GM19238 (cell line): Measurements from ENCODE around the gene TAX1BP3.
"Not testable (repeated sequence)": the region's sequence is repeated elsewhere in the genome, so short reads cannot be mapped to it uniquely, and the experiment has no call there.

Source experiments
- DNase-seq: peaks from one replicate; pipeline ENCODE4 v3.0.0; 2011; ENCODE audit warnings: low spot score; ENCODE audit not compliant: insufficient read length

The TAX1BP3 gene, protein sequence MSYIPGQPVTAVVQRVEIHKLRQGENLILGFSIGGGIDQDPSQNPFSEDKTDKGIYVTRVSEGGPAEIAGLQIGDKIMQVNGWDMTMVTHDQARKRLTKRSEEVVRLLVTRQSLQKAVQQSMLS

DNA sequence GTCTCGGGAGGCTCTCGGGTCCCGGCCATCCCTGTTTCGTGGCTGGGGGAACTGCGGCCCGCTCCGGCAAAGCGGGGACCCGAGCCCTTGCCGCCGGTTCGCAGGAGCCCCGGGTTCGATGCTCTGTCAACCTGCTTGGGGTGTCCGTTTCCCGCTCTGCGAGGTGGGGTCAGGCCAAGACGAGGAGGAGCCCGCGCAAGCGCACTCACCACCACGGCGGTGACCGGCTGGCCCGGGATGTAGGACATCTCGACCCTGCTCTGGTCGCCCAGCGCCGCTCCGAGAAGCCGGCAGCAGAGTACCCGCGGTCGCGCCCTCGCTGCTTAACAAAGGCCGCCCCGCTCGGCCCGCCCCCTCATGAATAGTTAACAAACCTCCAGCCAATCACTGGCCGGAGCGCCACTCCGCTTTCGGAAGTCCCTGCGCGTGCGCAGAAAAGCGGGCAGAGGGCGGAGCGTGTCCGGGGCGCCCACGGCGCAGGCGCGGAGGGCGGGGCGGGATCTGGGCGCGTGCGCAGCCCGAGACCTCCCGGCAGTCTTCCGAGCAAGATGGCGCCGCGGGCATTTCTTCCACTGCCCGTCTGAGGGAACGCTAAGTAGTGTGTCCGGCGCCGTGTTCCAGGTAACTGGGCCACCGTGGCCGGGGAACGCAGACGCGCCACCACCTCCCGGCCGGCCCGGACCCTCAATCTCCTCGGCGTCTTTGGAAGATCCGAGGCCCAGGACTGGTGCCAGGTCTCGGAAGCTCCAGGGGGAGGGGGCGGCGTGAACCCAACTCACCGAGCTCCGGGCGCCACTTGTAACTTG, at the start of gene TAX1BP3, which contains the start of gene EMC6:
TSS of gene TAX1BP3 (minus strand) at position 300 of the 806 bp plus-strand sequence. CDS start at position 248, 52 bp downstream.
TSS of gene EMC6 (plus strand) at position 534 of the 806 bp plus-strand sequence. CDS start 335 bp downstream, outside the sequence.
- peak; percentile 100 for DNase-seq

DNA sequence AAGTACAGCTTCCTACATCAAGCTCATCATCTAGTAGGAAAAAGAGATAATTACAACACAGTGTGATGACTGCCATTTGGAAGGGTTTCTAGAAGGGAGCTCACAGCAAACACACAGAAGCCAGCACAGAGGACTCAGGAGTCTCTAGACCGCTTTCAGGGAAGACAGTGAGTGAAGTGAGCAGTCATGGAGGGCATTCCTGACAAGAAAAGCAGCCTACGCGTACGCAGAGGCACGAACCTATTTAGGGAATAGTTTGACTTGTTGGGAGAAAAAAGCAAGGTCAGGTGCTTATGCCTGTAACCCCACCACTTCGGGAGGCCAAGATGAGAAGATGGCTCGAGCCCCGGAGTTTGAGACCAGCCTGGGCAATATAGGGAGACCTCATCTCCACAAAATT, 46.9 kb upstream of the TAX1BP3 start:
- no peak for DNase-seq

DNA sequence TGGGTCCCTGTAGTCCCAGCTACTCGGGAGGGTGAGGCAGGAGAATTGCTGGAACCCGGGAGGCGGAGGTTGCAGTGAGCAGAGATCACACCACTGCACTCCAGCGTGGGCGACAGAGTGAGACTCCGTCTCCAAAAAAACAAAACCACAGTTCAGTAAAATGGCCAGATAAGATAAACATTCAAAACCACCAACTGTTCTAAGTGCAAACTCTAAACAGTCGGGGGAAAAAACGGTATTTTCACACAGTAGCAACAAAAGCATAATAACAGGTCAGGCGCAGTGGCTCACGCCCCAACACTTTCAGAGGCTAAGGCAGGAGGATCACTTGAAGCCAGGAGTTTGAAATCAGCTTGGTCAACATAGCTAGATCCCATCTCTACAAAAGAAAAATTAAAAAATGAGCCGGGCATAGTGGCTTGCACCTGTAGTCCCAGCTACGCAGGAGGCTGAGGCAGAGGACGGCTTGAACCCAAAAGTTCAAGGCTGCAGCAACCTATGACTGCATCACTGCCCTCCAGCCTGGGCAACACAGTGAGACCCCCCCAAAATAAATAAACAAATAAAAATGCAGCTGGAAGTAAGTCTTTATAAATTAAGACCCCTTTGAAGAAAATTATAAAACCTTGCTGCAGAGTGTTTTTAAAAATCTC, 44.6 kb upstream of the TAX1BP3 start:
- no peak for DNase-seq

DNA sequence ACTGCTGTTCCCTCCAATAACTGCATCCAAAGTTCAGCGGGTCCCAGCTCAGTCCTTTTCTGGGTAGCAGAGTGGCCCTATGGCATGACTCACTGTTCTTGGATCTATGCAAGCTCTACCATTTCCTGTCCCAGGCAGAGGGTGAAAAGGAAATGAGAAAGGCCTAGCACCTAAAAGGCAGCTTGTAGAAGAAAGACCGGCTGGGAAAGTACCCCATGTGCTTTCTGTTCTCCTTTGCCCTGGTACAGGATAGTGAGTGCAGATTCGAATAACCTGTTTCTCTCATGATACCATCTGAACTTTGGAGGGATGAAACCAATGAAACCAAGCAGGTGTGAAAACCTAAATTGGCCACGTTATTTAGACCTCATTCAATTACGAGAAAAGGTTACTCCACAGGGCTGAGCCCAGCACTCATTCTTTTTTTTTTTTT, 42.6 kb upstream of the TAX1BP3 start:
- DNase-seq = peak; percentile 80

DNA sequence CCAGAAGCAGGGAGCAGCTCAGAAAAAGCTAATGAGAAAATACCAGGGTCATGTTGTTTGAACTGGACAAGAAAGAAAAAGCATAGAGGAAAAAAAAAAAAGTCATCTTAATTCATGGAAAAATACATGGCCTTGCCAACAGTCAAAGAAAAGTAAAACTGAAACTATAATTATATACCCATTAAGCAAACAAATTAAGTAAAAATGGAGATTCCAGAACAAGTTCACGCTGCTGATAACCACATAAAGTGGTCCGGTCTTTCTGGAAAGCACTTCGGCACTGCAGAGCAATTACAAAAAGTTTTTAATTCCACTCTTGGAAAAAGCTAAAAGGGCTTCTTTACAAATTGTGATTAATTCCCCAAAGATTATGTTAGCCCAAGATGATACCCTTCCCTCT, 40.0 kb upstream of the TAX1BP3 start:
- no peak for DNase-seq

DNA sequence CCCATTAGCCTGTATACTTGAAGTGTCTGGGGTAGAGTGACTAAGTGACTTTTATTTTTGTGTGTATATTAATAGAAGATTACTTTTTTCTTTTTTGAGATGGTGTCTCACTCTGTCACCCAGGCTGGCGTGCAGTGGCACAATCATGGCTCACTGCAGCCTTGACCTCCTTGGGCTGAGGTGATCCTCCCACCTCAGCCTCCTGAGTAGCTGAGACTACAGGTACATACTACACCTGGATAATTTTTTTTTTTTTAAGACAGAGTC, 37.3 kb upstream of the TAX1BP3 start:
- not testable (repeated sequence) for DNase-seq

DNA sequence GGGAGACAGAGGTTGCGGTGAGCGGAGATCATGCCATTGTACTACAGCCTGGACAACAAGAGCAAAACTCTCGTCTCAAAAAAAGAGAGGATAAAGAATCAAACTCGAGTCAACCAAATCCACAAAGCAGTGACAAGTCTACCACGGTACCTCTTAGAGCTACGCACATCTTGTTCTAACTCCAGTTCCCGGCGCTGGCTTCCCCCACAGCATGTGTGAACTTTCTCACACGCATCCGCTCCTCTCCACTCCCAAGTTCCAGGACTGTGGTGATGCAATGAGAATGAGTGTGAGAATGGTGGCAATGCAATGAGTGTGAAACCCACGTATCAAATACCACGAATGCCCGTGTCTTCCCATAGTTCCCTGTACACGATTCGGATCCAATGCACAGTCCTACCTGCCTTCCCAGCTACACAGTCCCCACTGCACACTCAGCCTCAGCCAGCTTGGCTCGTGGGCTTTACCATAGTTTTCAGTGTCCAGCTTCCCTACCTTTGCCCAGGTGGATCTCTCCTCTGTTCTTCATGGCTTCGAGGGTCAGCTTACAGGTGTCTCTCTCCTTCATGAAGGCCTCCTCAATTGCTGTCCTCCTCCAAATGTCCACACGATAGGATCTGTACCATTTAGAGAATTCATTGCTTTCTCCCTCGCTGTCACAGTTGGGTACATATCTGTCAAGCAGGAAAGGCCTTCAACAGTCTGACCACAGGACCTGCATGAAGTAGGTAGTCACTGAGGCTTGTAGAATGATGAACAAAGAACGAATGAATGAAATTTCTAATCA, 36.7 kb upstream of the TAX1BP3 start:
- DNase-seq = no peak

DNA sequence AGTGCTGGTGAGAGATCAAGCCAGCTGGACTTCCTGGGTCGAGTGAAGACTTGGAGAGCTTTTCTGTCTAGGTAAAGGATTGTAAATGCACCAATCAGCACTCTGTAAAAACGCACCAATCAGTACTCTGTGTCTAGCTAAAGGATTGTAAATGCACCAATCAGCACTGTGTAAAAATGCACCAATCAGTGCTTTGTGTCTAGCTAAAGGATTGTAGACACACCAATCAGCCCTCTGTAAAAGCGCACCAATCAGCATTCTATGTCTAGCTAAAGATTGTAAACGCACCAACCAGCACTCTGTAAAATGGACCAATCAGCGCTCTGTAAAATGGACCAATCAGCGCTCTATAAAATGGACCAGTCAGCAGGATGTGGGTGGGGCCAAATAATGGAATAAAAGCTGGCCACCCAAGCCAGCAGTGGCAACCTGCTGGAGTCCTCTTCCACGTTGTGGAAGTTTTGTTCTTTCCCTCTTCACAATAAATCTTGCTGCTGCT, 33.7 kb upstream of the TAX1BP3 start:
- not testable (repeated sequence) for DNase-seq

DNA sequence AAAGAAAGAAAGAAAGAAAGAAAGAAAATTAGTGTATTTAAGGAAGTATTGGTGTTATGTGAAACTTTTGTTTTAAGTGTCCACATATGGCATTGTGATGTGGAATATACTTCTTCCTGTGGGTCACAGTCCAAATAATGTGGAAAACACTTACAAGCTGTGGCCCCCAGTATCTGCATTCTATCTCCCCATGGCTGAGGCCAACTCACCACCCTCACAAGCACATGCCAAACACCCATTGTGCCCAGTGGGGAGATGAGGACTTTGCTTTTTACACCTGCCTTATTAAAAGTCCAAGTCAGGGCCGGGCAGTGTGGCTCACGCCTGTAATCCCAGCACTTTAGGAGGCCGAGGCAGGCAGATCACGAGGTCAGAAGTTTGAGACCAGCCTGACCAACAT, 31.6 kb upstream of the TAX1BP3 start:
- DNase-seq = no peak

DNA sequence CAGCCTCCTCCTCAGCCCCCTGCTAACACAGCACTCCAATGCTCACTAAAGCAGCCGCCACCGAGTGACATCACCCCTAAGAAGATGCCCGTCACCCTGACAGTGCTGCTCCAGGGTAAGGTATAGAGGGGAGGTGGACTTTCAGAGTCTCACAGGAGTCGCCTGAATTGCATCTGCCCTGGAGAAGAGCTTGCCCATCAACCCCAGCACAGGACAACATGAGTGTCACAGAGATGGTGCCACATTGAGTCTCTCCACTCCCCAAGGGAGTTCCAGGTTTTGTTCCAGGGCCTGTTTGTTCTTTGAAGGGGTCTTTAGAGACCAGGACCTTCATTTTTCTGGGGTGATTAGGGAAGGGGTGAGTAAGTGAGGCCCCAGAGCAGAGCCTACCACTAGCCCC, 29.8 kb upstream of the TAX1BP3 start:
- no peak for DNase-seq

DNA sequence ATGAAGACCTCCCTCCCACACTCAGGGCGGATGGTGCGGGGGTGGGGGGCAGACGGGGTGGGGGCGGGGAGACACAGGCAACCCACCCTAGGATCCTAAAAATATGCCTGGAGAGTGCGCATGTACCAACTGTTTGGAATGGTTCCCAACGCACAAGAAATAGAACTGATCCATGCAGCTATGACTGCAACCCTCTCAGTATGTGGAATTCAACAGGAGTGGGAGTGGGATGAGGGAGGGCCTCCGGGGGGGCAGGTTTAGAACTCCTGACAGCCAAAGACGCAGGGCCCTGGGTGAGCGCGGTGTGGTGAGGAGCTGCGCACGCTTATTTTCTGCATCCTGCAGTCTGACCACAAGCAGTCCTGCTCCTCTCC, 28.7 kb upstream of the TAX1BP3 start:
- DNase-seq = no peak

DNA sequence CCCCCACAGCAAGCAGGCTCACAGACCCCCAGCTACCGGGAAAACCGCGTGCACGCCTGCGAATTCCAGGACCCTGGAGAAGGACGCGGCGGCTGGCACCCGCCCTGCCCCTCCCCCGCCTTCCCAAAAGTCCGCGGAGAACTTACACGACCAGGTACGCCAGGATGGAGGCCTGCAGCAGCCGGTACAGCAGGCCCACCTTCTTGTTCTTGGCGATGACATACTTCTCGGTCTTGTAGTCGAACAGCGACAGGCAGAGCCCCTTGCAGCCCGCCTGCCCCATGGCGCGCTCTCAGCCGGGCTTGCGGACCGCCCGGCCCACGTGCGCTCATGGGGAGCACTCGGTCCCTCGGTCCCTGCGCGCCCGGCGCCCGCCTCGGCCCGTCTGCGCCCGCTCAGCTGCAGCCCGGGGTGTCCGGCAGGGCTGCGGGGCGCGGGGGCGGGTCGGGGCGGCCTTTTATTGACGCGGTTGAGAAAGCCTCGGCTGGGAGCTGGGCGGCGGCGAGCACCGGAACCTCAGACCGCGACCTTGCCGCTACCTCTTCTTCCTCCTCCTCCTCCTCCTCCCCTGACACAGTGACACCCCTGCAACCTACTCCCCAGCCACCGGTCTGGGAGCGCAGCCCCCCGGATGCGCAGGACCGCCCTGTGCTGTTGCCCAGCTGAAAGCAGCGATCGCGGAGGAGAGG, 27.5 kb upstream of the TAX1BP3 start, which contains the start of gene P2RX5:
TSS of gene P2RX5 (minus strand) at position 433 of the 689 bp plus-strand sequence. CDS start at position 283, 150 bp downstream.
- DNase-seq = peak; percentile 48

DNA sequence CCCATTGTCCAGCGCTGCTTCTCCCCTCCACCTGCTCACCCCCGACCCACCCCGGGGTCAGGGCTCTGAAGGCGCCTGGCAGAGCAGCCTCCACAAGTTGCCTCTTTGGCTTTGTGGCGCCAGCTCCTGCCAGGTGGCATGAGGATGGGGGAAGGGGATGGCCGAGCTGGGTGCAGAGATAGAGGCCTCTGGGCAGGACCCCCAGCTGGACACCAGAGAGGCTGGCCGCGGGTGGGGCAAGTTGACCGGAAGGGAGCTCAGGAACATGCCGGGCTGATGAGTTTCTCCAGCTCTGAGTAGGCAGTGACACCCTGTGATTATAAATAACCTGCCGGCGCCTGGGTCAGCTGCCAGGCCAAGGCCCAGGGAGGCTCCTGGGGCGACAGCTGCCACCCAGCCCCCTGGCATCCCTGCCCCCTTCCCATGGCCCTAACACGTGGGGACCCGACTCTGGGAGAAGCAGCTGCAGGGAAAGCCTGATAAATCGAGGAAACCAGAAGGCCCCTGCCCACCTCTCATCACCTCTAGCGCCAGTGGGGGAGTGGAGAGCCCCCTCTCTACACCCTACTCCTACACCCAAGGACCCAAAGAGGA, 26.8 kb upstream of the TAX1BP3 start:
- no peak for DNase-seq

DNA sequence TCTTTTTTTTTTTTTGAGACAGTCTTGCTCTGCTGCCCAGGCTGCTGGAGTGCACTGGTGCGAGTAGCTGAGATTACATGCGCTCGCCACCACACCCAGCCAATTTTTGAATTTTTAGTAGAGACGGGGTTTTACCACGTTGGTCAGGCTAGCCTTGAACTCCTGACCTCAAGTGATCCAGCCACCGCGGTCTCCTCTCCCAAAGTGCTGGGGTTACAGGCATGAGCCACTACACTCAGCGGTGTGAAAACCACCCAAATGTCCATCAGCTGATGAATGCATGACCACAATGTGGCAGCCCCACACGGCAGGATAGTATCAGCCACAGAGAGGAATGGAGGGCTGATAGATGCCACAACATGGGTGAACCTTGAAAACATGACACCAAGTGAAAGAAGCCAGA, 25.5 kb upstream of the TAX1BP3 start:
- DNase-seq = no peak

DNA sequence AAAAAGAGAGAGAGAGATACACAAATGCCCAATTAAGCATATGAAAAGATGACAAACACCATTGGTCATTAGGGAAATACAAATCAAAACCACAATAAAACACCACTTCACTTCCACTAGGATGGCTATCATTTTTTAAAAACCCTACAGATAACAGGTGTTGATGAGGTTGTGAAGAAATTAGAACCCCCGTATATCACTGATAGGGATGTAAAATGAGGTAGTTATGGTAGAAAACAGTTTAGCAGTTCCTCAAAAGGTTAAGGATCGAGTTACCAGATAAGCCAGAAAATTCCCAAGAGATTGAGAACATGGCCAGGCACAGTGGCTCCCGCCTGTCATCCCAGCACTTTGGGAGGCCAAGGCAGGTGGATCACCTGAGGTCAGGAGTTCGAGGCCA, 24.8 kb upstream of the TAX1BP3 start:
- no peak for DNase-seq

DNA sequence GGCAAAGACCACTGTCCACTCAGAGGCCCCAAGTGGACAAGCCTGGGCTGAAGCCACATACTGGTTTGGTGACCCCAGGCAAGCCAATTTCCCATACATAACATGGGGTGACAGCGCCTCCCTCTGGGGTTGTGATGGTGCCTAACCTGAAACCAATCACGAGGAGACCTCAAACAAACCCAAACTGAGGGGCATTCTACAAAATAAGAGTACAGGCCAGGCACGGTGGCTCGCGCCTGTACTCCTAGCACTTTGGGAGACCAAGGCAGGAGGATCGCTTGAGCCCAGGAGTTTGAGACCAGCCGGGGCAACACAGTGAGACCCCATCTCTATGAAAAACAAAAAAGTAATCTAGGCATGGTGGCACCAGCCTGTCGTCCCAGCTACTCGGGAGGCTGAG, 24.0 kb upstream of the TAX1BP3 start:
- DNase-seq = no peak

DNA sequence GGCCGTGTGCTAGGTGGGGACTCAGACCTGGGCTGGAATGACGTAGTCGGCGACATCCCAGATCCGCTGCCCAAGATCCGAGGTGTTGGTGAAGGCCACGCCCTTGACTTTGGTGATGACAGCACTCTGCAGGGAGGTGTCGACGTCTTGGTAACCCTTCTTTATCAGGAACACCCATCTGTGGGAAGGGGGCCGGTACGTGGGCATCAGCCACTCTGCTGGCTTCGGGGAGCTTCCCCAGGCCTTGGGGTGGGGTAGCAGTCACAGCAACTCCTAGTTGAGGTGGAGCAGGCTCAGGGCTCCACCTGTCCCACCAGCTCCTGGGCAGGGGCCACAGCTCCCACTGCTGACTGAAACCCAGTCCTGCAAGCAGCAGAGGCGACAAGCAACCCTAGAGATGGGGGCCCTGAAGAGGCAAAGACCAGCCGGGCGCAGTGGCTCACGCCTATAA, 23.3 kb upstream of the TAX1BP3 start:
- no peak for DNase-seq

DNA sequence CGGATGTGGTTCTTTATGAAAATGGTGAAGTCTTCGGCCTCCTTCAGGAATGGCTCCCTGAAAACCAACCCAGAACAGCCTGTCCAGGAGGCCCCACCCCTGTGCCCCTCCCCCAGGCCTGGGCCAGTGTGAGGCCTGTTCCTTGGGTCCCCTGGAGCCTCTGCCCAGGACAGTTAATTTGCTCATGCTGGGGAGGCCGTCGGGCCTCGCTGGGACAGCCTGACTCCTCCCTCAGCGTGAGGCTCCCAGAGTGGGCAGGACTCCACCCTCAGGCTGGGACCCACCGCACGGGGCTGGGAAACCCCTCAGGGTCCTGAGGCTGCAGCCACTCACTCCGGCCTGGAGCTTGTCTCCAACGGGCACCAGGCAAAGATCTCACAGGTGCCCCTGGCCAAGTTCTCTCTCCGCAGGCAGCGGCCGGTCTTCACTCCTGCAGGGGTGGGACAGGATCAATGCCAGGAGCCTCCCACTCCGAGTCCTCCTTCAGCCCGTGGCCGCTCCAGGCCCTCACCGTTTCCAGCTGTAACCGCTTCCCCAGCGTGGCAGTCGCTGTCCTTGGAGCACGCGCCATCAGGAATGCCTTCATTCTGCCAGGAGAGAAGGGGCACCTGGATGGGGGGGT, 21.8 kb upstream of the TAX1BP3 start:
- DNase-seq = no peak

DNA sequence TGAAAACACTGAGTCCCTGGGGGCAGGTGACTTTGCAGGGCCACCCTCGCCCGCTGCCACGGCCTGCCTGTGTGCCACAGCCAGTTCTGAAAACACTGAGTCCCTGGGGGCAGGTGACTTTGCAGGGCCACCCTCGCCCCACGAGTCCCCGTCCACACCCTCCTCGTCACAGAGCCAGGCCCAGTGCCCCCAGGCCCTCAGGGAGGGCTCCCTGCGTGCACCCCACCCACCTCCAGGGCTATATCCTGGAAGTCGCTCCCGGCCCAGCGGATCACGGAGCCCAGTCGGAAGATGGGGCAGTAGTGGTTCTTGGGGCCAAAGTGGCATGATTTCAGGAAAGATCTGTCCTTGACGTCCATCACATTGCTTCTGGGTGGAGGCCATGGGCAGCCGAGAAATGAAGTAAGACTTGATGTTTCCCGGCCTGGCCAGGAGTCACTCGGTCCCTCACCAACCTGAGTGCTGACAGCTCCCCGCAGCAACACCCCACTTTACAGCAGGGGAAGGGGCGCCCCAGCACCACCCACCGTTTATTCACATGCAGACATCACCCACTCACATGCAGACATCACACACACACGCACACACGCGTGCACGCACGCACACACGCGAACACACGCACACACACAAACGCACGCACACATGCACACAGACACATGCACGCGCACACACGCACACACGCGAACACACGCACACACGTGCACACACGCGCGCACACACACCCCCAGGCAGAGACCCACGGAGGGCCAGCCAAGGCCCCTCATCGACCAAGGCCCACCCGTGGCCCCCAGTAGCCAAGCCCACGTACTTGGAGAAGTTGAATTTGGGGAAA, 21.1 kb upstream of the TAX1BP3 start:
- DNase-seq = no peak
